HEK293T (cell line): ENCODE results near the gene SETD5.

Source experiments
- CTCF ChIA-PET: fragments of 350-600 bp; formaldehyde crosslinking; extraction: SDS; loops from one replicate; lab custom pipeline; 2021; ENCODE audit warnings: antibody characterized with exemption, inconsistent platforms; lab: Yijun Ruan, JAX
- POLR2A ChIA-PET: fragments of 350-600 bp; formaldehyde crosslinking; extraction: SDS; loops from one replicate; lab custom pipeline; 2020; ENCODE audit warnings: antibody characterized with exemption, inconsistent platforms; lab: Yijun Ruan, JAX
- DNase-seq: peaks from one replicate; pipeline ENCODE4 v3.0.0; 2012; ENCODE audit warnings: mixed read lengths; ENCODE audit errors: extremely low spot score
- ARNT ChIP-seq: fragments of 450-650 bp; IDR thresholded peaks from 2 replicates; pipeline ENCODE4 v1.6.1; 2017; ENCODE audit warnings: mild to moderate bottlenecking
- BHLHE40 ChIP-seq: fragments of 450-650 bp; IDR thresholded peaks from 2 replicates; pipeline ENCODE4 v1.6.1; 2016; ENCODE audit warnings: mild to moderate bottlenecking, moderate library complexity, borderline replicate concordance
- CTBP1 ChIP-seq: fragments of 450-650 bp; IDR thresholded peaks from 2 replicates; pipeline ENCODE4 v1.6.1; 2016; ENCODE audit warnings: borderline replicate concordance
- ELF4 ChIP-seq: fragments of 450-650 bp; IDR thresholded peaks from 2 replicates; pipeline ENCODE4 v1.6.1; 2017; ENCODE audit warnings: antibody characterized with exemption
- FOXA1 ChIP-seq: fragments of 450-650 bp; IDR thresholded peaks from 2 replicates; pipeline ENCODE4 v1.6.1; 2016; ENCODE audit warnings: mild to moderate bottlenecking
- FOXK2 ChIP-seq: fragments of 450-650 bp; IDR thresholded peaks from 2 replicates; pipeline ENCODE4 v1.6.1; 2016; ENCODE audit warnings: mild to moderate bottlenecking
- FOXM1 ChIP-seq: fragments of 450-650 bp; IDR thresholded peaks from 2 replicates; pipeline ENCODE4 v1.6.1; 2017; ENCODE audit warnings: mild to moderate bottlenecking, borderline replicate concordance
- HDGF ChIP-seq: fragments of 450-650 bp; IDR thresholded peaks from 2 replicates; pipeline ENCODE4 v1.6.1; 2017; ENCODE audit warnings: antibody characterized with exemption, borderline replicate concordance
- L3MBTL2 ChIP-seq: fragments of 450-650 bp; conservative IDR thresholded peaks from 2 replicates; pipeline ENCODE4 v1.6.1; 2016; ENCODE audit warnings: mild to moderate bottlenecking
- LEF1 ChIP-seq: fragments of 450-650 bp; IDR thresholded peaks from 2 replicates; pipeline ENCODE4 v1.6.1; 2017; ENCODE audit warnings: mild to moderate bottlenecking, borderline replicate concordance
- NFRKB ChIP-seq: fragments of 450-650 bp; IDR thresholded peaks from 2 replicates; pipeline ENCODE4 v1.6.1; 2016; ENCODE audit warnings: mild to moderate bottlenecking, moderate library complexity
- SP1 ChIP-seq: fragments of 450-650 bp; IDR thresholded peaks from 2 replicates; pipeline ENCODE4 v1.6.1; 2017
- SUZ12 ChIP-seq: fragments of 450-650 bp; IDR thresholded peaks from 2 replicates; pipeline ENCODE4 v1.6.1; 2016; ENCODE audit warnings: mild to moderate bottlenecking
- TARDBP ChIP-seq: fragments of 450-650 bp; IDR thresholded peaks from 2 replicates; pipeline ENCODE4 v1.6.1; 2016
- ZNF384 ChIP-seq: fragments of 450-650 bp; IDR thresholded peaks from 2 replicates; pipeline ENCODE4 v1.6.1; 2016
- TF ChIP-seq, protein P1 (sequence below): fragments of 450-650 bp; IDR thresholded peaks from 2 replicates; pipeline ENCODE4 v1.6.1; 2016

SETD5 gene

DNA sequence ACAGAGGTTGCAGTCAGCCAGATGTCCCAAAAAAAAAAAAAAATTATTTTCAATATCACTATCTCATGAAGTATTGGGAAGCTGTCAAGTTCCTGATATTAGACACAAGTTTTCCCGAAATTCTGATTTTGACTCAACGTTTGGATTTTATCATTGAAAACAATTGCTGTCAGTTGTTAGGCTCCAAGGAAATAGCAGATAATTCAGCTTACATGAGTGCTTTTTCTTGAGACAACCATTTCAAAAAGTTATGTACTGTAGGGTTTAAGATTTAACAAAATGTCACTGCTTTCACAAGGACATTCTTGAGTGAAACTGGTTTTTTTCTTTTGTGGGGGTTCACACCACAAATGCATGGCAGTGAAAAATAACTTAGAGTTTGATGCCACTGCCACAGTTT, 9.3 kb upstream of the SETD5 start:
- no peak for TF ChIP-seq SUZ12
- TF ChIP-seq L3MBTL2 = no peak
- no peak for TF ChIP-seq ZNF384
- no peak for TF ChIP-seq BHLHE40
- no peak for TF ChIP-seq LEF1
- TF ChIP-seq ELF4 = no peak
- TF ChIP-seq, protein P1, sequence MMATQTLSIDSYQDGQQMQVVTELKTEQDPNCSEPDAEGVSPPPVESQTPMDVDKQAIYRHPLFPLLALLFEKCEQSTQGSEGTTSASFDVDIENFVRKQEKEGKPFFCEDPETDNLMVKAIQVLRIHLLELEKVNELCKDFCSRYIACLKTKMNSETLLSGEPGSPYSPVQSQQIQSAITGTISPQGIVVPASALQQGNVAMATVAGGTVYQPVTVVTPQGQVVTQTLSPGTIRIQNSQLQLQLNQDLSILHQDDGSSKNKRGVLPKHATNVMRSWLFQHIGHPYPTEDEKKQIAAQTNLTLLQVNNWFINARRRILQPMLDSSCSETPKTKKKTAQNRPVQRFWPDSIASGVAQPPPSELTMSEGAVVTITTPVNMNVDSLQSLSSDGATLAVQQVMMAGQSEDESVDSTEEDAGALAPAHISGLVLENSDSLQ = no peak
- no peak for TF ChIP-seq FOXA1
- no peak for TF ChIP-seq FOXK2
- TF ChIP-seq TARDBP = no peak
- TF ChIP-seq ARNT = no peak
- no peak for TF ChIP-seq CTBP1
- no peak for TF ChIP-seq FOXM1
- ChIA-PET POLR2A (no interaction called here), CTCF (interaction anchor here (0.6 kb wide), 1 partner anchor 400 kb away, joined by 4 read pairs; no protein-coding TSS in a partner anchor)
- DNase-seq = no peak

DNA sequence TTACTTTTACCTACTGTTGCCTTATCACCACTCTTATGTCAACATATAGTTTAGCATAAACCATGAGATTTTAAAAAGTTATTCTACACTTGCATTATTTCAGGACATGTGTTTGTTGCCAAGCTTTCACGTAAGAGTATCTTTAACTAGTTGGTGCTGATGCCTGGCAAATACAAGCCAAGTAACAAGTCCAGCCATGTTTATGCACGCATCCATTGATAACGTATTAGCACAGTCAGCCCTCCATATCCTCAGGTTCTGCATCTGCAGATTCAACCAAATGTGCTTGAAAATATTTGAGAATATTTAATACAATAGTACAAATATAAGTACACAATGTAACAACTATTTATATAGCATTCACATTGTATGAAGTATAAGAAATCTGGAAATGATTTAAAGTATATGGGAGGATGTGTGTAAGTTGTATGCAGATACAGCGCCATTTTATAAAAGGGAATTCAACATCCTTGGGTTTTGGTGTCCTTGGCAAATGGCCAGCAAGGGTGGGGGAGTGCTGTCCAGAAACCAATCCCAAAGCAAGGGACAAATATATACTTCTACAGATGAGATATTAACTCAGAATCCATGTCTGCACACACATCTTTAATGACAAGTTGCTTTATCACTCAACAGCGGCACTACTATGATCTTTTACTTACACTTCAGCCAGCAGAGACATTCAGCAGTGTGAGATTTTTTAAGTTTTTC, 8.7 kb upstream of the SETD5 start:
- POLR2A ChIA-PET = no interaction called here
- no peak for TF ChIP-seq ARNT
- TF ChIP-seq FOXK2 = no peak
- no peak for TF ChIP-seq CTBP1
- TF ChIP-seq LEF1 = no peak
- TF ChIP-seq HDGF = no peak
- no peak for TF ChIP-seq ELF4
- CTCF ChIA-PET = interaction anchor here (0.6 kb wide), 1 partner anchor 401 kb away, joined by 4 read pairs; no protein-coding TSS in a partner anchor
- DNase-seq = no peak

DNA sequence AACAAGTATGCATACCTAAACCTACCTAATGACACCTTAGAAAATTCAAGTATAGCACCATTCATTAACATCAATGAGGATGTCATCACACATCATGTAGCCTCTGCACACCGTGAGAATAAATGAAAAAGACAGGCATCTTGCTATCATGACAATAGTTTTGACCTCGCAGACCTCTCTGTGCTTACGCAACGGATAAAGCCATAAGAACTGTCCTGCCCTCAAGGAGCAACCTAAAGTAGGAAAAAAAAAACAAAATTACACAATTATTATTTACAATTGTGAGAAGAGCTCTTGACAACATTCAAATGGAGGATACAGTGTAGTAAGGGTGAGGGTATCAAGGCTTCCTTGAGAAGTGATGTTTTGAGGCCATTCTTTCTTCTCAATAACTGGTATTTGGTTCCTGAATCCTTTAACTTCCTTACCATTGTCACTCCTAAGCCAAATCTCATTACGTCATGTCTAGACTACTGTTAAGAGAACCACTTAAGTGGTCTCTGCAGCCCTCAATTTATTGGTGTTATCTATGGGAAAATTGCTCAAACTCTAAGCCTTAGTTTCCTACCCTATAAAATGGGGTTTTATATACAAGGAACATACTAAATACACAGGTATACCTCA, 7.0 kb upstream of the SETD5 start:
- DNase-seq = no peak
- ChIA-PET CTCF (no interaction called here), POLR2A (no interaction called here)
- TF ChIP-seq ELF4 = no peak
- no peak for TF ChIP-seq HDGF
- TF ChIP-seq FOXA1 = no peak
- no peak for TF ChIP-seq SUZ12
- no peak for TF ChIP-seq TARDBP
- no peak for TF ChIP-seq LEF1
- no peak for TF ChIP-seq CTBP1
- no peak for TF ChIP-seq SP1
- TF ChIP-seq BHLHE40 = no peak
- no peak for TF ChIP-seq FOXK2
- no peak for TF ChIP-seq ARNT

DNA sequence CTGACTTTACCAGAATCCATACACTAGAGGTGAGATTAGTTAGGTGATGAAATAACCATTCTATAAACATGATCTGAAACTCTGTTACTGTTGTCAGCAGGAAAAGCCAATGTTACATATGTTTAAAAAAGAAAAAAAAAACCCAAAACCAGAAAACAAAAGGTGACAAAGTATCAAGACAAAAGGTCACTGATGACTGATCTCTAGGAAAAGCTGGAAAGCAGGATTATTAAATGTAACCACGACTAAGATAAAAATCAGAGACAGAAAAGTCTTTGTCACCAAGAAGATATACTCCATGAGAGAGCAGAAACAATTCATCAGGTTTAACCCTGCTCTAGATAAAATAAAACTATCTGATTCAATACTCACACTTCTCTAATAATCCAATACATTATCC, 5.4 kb upstream of the SETD5 start:
- TF ChIP-seq HDGF (no peak), FOXM1 (no peak), SP1 (no peak), FOXA1 (no peak)
- TF ChIP-seq, protein P1 = no peak
- ChIA-PET CTCF (no interaction called here), POLR2A (no interaction called here)
- no peak for DNase-seq

DNA sequence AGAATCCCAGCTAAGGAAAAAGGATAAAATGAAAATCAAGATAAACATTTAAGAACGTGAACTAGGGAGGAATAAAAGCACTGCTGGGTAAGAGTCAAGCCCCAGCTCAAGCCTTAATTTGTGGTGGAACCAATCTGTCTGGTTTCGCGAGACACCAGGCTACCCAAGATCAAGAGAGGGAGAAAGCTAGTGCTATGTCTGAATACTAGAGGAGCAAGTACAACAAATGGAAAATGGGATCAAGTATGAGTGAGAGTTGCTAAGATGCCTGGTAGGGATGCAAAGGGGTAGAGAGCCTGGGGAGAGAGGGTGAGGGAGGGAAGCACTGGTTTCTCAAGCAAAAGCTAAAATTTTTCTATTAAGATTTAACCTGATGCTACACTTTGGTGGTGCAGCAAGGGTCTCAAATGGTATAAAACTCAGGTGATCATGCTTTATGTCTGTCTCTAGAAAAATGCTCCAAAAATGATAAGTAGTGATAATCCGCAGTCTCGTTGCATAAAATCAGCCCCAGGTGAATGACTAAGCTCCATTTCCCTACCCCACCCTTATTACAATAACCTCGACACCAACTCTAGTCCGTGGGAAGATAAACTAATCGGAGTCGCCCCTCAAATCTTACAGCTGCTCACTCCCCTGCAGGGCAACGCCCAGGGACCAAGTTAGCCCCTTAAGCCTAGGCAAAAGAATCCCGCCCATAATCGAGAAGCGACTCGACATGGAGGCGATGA, 1.7 kb upstream of the SETD5 start:
- CTCF ChIA-PET = no interaction called here
- no peak for DNase-seq

DNA sequence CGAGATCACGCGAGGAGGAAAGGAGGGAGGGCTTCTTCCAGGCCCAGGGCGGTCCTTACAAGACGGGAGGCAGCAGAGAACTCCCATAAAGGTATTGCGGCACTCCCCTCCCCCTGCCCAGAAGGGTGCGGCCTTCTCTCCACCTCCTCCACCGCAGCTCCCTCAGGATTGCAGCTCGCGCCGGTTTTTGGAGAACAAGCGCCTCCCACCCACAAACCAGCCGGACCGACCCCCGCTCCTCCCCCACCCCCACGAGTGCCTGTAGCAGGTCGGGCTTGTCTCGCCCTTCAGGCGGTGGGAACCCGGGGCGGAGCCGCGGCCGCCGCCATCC, 1.1 kb upstream of the SETD5 start:
- ChIA-PET CTCF (no interaction called here), POLR2A (interaction anchor here (0.7 to 3.5 kb wide), 20 partner anchors 8 to 102 kb away, joined by 3 to 46 read pairs (median 4); partner anchors contain the start of gene THUMPD3)
- DNase-seq = peak; percentile 69
- no peak for TF ChIP-seq NFRKB
- TF ChIP-seq FOXM1 = no peak
- TF ChIP-seq ELF4 = no peak
- TF ChIP-seq ARNT = no peak
- TF ChIP-seq TARDBP = peak; percentile 73
- TF ChIP-seq BHLHE40 = no peak
- TF ChIP-seq, protein P1 = no peak
- TF ChIP-seq FOXA1 = no peak
- no peak for TF ChIP-seq HDGF
- no peak for TF ChIP-seq FOXK2
- no peak for TF ChIP-seq ZNF384
- TF ChIP-seq CTBP1 = no peak
- TF ChIP-seq SP1 = no peak
- no peak for TF ChIP-seq L3MBTL2
- no peak for TF ChIP-seq SUZ12
- 0 out of 2 replicates have a peak, but pooled peaks have one; percentile 76 for TF ChIP-seq LEF1

More for the DNA sequence above, 1.7 kb upstream of the SETD5 start:
- POLR2A ChIA-PET = interaction anchor here (0.8 to 3.5 kb wide), 12 partner anchors 9 to 103 kb away, joined by 3 to 46 read pairs (median 6); partner anchors contain the start of gene THUMPD3
- TF ChIP-seq FOXA1 (no peak), CTBP1 (no peak), ARNT (no peak)
